NCI-H226 (cell line): ENCODE data around the gene ABCD2.
"Not testable (repeated sequence)": the region's sequence is repeated elsewhere in the genome, so short reads cannot be mapped to it uniquely, and the experiment has no call there.

Source experiments
- DNase-seq: peaks from one replicate; pipeline ENCODE4 v3.0.0-alpha.2; 2015

The ABCD2 gene

GRCh38 chr12:39610436-39611025, 9.1 kb downstream of the ABCD2 start:
- DNase-seq: no peak

- DNase-seq: peak; percentile 43
Observed at GRCh38 chr12:39606712-39607423, 12.7 kb downstream of the ABCD2 start.

GRCh38 chr12:39605996-39606395, 13.6 kb downstream of the ABCD2 start:
- peak; percentile 92 for DNase-seq

- DNase-seq: peak; percentile 92
Observed at GRCh38 chr12:39605501-39605900, 14.1 kb downstream of the ABCD2 start.

- DNase-seq: no peak
Observed at GRCh38 chr12:39603065-39603464, 16.5 kb downstream of the ABCD2 start.

- not testable (repeated sequence) for DNase-seq
Observed at GRCh38 chr12:39601951-39602350, 17.7 kb downstream of the ABCD2 start.

GRCh38 chr12:39595928-39596327, 23.7 kb downstream of the ABCD2 start:
- no peak for DNase-seq

GRCh38 chr12:39592295-39592694, 27.3 kb downstream of the ABCD2 start:
- DNase-seq: no peak

- DNase-seq: no peak
Observed at GRCh38 chr12:39588348-39588747, 31.3 kb downstream of the ABCD2 start.

GRCh38 chr12:39587225-39587624, 32.4 kb downstream of the ABCD2 start:
- DNase-seq: no peak

- no peak for DNase-seq
Observed at GRCh38 chr12:39586816-39587215, 32.8 kb downstream of the ABCD2 start.

GRCh38 chr12:39581592-39581991, 38.0 kb downstream of the ABCD2 start:
- peak; percentile 72 for DNase-seq

GRCh38 chr12:39575498-39575875, 44.1 kb downstream of the ABCD2 start:
- DNase-seq: no peak

GRCh38 chr12:39574785-39575497, 44.7 kb downstream of the ABCD2 start:
- no peak for DNase-seq

- DNase-seq: no peak
Observed at GRCh38 chr12:39574378-39574777, 45.2 kb downstream of the ABCD2 start.

- no peak for DNase-seq
Observed at GRCh38 chr12:39573971-39574370, 45.6 kb downstream of the ABCD2 start.

- DNase-seq: no peak
Observed at GRCh38 chr12:39572551-39572950, 47.1 kb downstream of the ABCD2 start.

- peak; percentile 30 for DNase-seq
Observed at GRCh38 chr12:39571351-39571750, 48.3 kb downstream of the ABCD2 start.

GRCh38 chr12:39553476-39553875, 66.1 kb downstream of the ABCD2 start:
- no peak for DNase-seq

GRCh38 chr12:39544211-39544610, 75.4 kb downstream of the ABCD2 start:
- DNase-seq: peak; percentile 37

- no peak for DNase-seq
Observed at GRCh38 chr12:39541471-39541870, 78.1 kb downstream of the ABCD2 start.

- DNase-seq: no peak
Observed at GRCh38 chr12:39538679-39539104, 80.9 kb downstream of the ABCD2 start.

- no peak for DNase-seq
Observed at GRCh38 chr12:39533951-39534350, 85.7 kb downstream of the ABCD2 start.

- DNase-seq: no peak
Observed at GRCh38 chr12:39532448-39532847, 87.2 kb downstream of the ABCD2 start.
